ENCODE results near the gene TBC1D8. TPM values are rescaled to one million over a fixed set of nuclear protein-coding genes. Genes with fewer than 3 reads are reported as not detected.

The TBC1D8 gene
- total and polyA plus RNA-seq, 2 experiments from 2014 or later: 18.0 to 36.9 TPM

GRCh38 chr2:100962366-100963025 is 188.7 kb downstream of the TBC1D8 start (continued):
- TF ChIP-seq ZNF462 (CRISPR knock-in tag; IDR thresholded peaks at IDR 0.05): no peak
- no peak for TF ChIP-seq CTCF (conservative IDR thresholded peaks at IDR 0.05; ENCODE audit: low read depth in 2 of 2)
- no peak for TF ChIP-seq POLR2AphosphoS5 (IDR thresholded peaks at IDR 0.05; ENCODE audit: low read depth)

- no peaks in the 10 kb centered on the region for H3K9me3 Mint-ChIP-seq
- H3K27ac Mint-ChIP-seq: no peak overlapping the region
- H3K36me3 ChIP-seq (ENCODE audit: insufficient read depth): no peaks in the 10 kb centered on the region
- DNase-seq (ENCODE audit: low spot score) (no peak), ATAC-seq (no peak)
- H3K4me3 ChIP-seq: no peak overlapping the region
- no peaks in the 10 kb centered on the region for H3K27me3 ChIP-seq (ENCODE audit: insufficient read depth)
- no peaks in the 10 kb centered on the region for H3K4me1 ChIP-seq (ENCODE audit: insufficient read depth)
- no peaks in the 10 kb centered on the region for H3F3A ChIP-seq (replicated peaks; ENCODE audit: low read depth)
- no peak overlapping the region for H2AFZ ChIP-seq
- H4K20me1 ChIP-seq (replicated peaks; ENCODE audit: insufficient read depth): no peaks in the 10 kb centered on the region
- H3K36me3 Mint-ChIP-seq (ENCODE audit: low read depth): no peaks in the 10 kb centered on the region
- TF ChIP-seq REST (IDR thresholded peaks at IDR 0.05; ENCODE audit: unreplicated experiment) (no peak), ETS1 (IDR thresholded peaks at IDR 0.05) (no peak), NANOG (IDR thresholded peaks at IDR 0.05; ENCODE audit: borderline replicate concordance) (no peak), ZNF331 (CRISPR knock-in tag; IDR thresholded peaks at IDR 0.05; ENCODE audit: low read depth) (no peak), EZH2phosphoT487 (IDR thresholded peaks at IDR 0.05; ENCODE audit: unreplicated experiment) (no peak), JUNB (IDR thresholded peaks at IDR 0.05; ENCODE audit: unreplicated experiment) (no peak), STAT1 (IDR thresholded peaks at IDR 0.05; ENCODE audit: unreplicated experiment) (no peak), CREB1 (CRISPR knock-in tag; IDR thresholded peaks at IDR 0.05; ENCODE audit: low read depth) (no peak), ZNF114 (CRISPR knock-in tag; IDR thresholded peaks at IDR 0.05) (no peak), EZH2 (IDR thresholded peaks at IDR 0.05; ENCODE audit: low read depth, unreplicated experiment) (no peak)
- H3K27ac ChIP-seq (ENCODE audit: low read depth): no peak overlapping the region
- H3K27me3 Mint-ChIP-seq (ENCODE audit: insufficient read depth, low read depth, poor library complexity): peaks cover 4% of the 10 kb centered on the region
- no peak overlapping the region for H3K4me2 ChIP-seq
- H3K79me2 ChIP-seq (replicated peaks; ENCODE audit: insufficient read depth): no peaks in the 10 kb centered on the region
- no peak overlapping the region for H3K4me3 Mint-ChIP-seq
- H3K9me2 ChIP-seq (ENCODE audit: insufficient read depth): peaks cover 7% of the 10 kb centered on the region; the same call in 1 of the 2 replicates
- H3K4me1 Mint-ChIP-seq: peaks cover 3% of the 10 kb centered on the region; the same call in 2 of the 3 replicates
These were observed 190.5 kb downstream of the TBC1D8 start for GRCh38 chr2:100960688-100961087.

Data from GM23338 (cell line).